OCI-LY1 (cell line): ENCODE results near the gene TTC19.

Experiments
- H2AFZ ChIP-seq: fragments of 200-600 bp; sonication (generic), shearing (Covaris generic); 2 replicates; pipeline ENCODE4 v1.6.0; 2014; ENCODE audit warnings: antibody characterized with exemption, mild to moderate bottlenecking, low read length
- H3F3A ChIP-seq: fragments of 200-600 bp; sonication (generic), shearing (Covaris generic); 2 replicates; pipeline ENCODE4 v1.6.0; 2014; ENCODE audit warnings: mild to moderate bottlenecking, antibody characterized with exemption, low read length, moderate library complexity; ENCODE audit not compliant: insufficient read depth
- H3K27ac ChIP-seq: fragments of 200-600 bp; sonication (generic); 2 replicates; pipeline ENCODE4 v1.5.1; 2014; ENCODE audit warnings: low read length, mixed run types, mild to moderate bottlenecking, low read depth; ENCODE audit not compliant: poor library complexity, severe bottlenecking
- H3K27me3 ChIP-seq: fragments of 200-600 bp; sonication (generic); 2 replicates; pipeline ENCODE4 v1.6.0; 2014; ENCODE audit warnings: antibody characterized with exemption, mild to moderate bottlenecking, low read length, moderate library complexity; ENCODE audit not compliant: insufficient read depth
- H3K36me3 ChIP-seq: fragments of 200-600 bp; sonication (generic); 2 replicates; pipeline ENCODE4 v1.6.1; 2014; ENCODE audit warnings: mild to moderate bottlenecking, antibody characterized with exemption, low read length, moderate library complexity, mixed read lengths; ENCODE audit not compliant: insufficient read depth
- H3K4me1 ChIP-seq: fragments of 200-600 bp; sonication (generic); 2 replicates; pipeline ENCODE4 v1.5.1; 2014; ENCODE audit warnings: mild to moderate bottlenecking, low read length, moderate library complexity; ENCODE audit not compliant: insufficient read depth, severe bottlenecking
- H3K4me2 ChIP-seq: fragments of 200-600 bp; sonication (generic), shearing (Covaris generic); 2 replicates; pipeline ENCODE4 v1.6.1; 2014; ENCODE audit warnings: low read length
- H3K4me3 ChIP-seq: fragments of 200-600 bp; sonication (generic); 2 replicates; pipeline ENCODE4 v1.5.1; 2014; ENCODE audit warnings: low read length, low read depth, mild to moderate bottlenecking, mixed read lengths; ENCODE audit not compliant: poor library complexity, severe bottlenecking
- H3K79me2 ChIP-seq: fragments of 200-600 bp; shearing (Covaris generic); 2 replicates; pipeline ENCODE4 v1.6.1; 2016; ENCODE audit warnings: mixed run types, low read length, mixed read lengths; ENCODE audit not compliant: insufficient read depth
- H3K9ac ChIP-seq: fragments of 200-600 bp; sonication (generic), shearing (Covaris generic); 2 replicates; pipeline ENCODE4 v1.6.1; 2014; ENCODE audit warnings: mild to moderate bottlenecking, low read length, mixed read lengths
- H3K9me2 ChIP-seq: fragments of 200-600 bp; sonication (generic), shearing (Covaris generic); 2 replicates; pipeline ENCODE4 v1.6.1; 2014; ENCODE audit warnings: low read depth, mild to moderate bottlenecking, low read length, mixed read lengths
- H3K9me3 ChIP-seq: fragments of 200-600 bp; shearing (Covaris generic); 2 replicates; pipeline ENCODE4 v1.6.1; 2014; ENCODE audit warnings: low read length, mixed read lengths
- H4K20me1 ChIP-seq: fragments of 200-600 bp; sonication (generic), shearing (Covaris generic); 2 replicates; pipeline ENCODE4 v1.6.0; 2016; ENCODE audit warnings: mild to moderate bottlenecking, low read length; ENCODE audit not compliant: insufficient read depth
- EZH2 ChIP-seq: fragments of 200-600 bp; sonication (generic), shearing (Covaris generic); IDR thresholded peaks from 2 replicates; pipeline ENCODE4 v1.8.0; 2017; ENCODE audit warnings: borderline replicate concordance, mixed run types, mild to moderate bottlenecking, antibody characterized with exemption, low read length, moderate library complexity, mixed read lengths
- TF ChIP-seq, protein P1 (sequence below): fragments of 200-600 bp; sonication (generic), shearing (Covaris generic); IDR thresholded peaks from 2 replicates; pipeline ENCODE4 v1.5.1; 2017; ENCODE audit warnings: mild to moderate bottlenecking, antibody characterized with exemption, low read length, moderate library complexity, mixed read lengths

The TTC19 gene, protein sequence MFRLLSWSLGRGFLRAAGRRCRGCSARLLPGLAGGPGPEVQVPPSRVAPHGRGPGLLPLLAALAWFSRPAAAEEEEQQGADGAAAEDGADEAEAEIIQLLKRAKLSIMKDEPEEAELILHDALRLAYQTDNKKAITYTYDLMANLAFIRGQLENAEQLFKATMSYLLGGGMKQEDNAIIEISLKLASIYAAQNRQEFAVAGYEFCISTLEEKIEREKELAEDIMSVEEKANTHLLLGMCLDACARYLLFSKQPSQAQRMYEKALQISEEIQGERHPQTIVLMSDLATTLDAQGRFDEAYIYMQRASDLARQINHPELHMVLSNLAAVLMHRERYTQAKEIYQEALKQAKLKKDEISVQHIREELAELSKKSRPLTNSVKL

DNA sequence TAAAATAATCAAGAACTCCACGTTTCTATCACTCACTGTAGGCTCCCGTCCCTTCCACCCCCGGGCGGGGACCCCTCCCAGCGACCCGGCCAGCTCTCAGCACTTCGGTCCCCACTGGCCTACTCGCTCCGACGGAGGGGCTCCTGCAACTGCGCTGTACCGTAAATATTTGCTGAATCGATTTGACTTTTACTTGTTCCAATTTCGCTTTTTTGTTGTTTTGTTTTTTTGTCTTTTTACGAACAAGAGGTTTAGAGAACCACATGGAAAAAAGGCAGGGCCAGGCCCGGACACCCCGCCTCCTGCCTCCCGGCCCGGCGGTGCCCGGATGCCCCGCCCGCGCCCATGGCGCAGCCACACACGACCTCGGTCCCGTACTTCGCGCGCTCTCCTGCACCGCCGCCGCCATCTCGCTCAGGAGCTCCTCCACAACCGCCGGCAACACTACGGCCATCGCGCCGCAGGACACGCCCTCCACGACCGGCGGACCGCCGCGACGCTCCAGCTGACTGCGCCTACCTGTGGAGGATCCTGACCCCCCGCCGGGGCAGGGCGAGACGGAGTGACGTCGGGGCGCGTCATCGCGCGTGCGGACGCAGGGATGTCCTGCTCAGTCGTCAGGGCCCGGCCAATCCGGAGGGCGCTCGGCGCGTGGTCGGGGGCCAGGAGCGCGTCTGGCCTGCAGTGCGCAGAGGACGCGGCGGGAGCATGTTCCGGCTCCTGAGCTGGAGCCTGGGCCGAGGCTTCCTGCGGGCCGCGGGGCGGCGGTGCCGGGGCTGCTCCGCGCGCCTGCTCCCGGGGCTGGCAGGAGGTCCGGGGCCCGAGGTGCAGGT, at the start of gene TTC19, which contains the start of gene ZSWIM7:
Gene TTC19 (plus strand): TSS at position 684 of the 833 bp plus-strand sequence. CDS start 25 bp downstream, at position 709.
Gene ZSWIM7 (minus strand): TSS at position 564 of the 833 bp plus-strand sequence. CDS start 110 bp downstream, at position 454.
- H3K27ac ChIP-seq: peak within 1 kb of the TSS; percentile 82
- H3K9ac ChIP-seq: peak within 1 kb of the TSS; percentile 69
- H3K27me3 ChIP-seq: no peaks in the 10 kb centered on the region
- H3K9me2 ChIP-seq: no peaks in the 10 kb centered on the region
- H2AFZ ChIP-seq: no peak within 1 kb of the TSS
- peaks cover 15% of the 10 kb centered on the region for H3K79me2 ChIP-seq
- H3K4me1 ChIP-seq: peaks cover 13% of the 10 kb centered on the region
- H3K4me3 ChIP-seq: peak within 1 kb of the TSS; percentile 70
- TF ChIP-seq, protein P1, sequence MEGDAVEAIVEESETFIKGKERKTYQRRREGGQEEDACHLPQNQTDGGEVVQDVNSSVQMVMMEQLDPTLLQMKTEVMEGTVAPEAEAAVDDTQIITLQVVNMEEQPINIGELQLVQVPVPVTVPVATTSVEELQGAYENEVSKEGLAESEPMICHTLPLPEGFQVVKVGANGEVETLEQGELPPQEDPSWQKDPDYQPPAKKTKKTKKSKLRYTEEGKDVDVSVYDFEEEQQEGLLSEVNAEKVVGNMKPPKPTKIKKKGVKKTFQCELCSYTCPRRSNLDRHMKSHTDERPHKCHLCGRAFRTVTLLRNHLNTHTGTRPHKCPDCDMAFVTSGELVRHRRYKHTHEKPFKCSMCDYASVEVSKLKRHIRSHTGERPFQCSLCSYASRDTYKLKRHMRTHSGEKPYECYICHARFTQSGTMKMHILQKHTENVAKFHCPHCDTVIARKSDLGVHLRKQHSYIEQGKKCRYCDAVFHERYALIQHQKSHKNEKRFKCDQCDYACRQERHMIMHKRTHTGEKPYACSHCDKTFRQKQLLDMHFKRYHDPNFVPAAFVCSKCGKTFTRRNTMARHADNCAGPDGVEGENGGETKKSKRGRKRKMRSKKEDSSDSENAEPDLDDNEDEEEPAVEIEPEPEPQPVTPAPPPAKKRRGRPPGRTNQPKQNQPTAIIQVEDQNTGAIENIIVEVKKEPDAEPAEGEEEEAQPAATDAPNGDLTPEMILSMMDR: no peak
- no peak for TF ChIP-seq EZH2
- peak within 1 kb of the TSS; percentile 76 for H3K4me2 ChIP-seq
- peaks cover 36% of the 10 kb centered on the region for H3K36me3 ChIP-seq
- H4K20me1 ChIP-seq: no peaks in the 10 kb centered on the region
- H3K9me3 ChIP-seq: no peaks in the 10 kb centered on the region; the same call in 1 of the 2 replicates
- H3F3A ChIP-seq: peaks cover 3% of the 10 kb centered on the region; the same call in 1 of the 2 replicates

DNA sequence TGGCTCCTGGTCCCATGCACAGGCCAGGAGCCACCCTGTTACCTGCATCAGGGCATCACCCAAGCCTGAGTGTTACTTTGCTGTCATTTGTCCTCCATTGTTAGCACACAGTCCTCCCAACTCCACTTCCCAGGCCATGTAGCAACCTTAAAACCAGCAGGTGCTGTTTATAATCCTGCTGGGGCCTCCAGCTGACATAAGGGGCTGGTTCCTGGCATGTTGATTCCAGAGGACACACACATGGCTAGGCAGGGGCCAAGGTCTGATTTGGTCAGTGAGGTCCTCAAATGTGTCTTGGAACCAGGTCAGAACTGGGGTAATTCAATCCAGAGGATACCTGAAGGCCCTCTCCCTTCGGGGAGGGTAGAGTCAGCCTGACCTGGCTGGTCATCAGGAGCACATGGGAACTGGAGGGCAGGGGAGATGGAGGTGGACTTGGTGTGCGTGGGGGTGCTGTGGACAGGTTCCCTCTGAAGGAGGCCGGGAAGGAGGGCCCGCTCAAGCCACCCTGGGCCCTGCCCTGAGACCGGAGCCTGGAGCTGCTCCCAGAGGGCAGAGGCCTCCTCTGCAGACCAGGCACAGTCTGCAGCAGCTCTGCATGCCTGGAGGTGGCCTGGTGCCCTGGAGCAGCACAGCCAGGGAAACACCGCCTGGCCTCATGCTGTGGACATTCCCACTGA, 48.1 kb upstream of the TTC19 start:
- no peaks in the 10 kb centered on the region for H3K4me1 ChIP-seq
- H3K79me2 ChIP-seq: no peaks in the 10 kb centered on the region
- H3K9ac ChIP-seq: no peak overlapping the region
- no peaks in the 10 kb centered on the region for H3K9me2 ChIP-seq
- no peaks in the 10 kb centered on the region for H3F3A ChIP-seq
- TF ChIP-seq, protein P1: no peak
- TF ChIP-seq EZH2: no peak
- H3K36me3 ChIP-seq: no peaks in the 10 kb centered on the region
- no peak overlapping the region for H3K27ac ChIP-seq
- no peaks in the 10 kb centered on the region for H3K27me3 ChIP-seq
- no peak overlapping the region for H3K4me2 ChIP-seq
- H2AFZ ChIP-seq: no peak overlapping the region
- no peak overlapping the region for H3K4me3 ChIP-seq
- H3K9me3 ChIP-seq: no peaks in the 10 kb centered on the region
- H4K20me1 ChIP-seq: no peaks in the 10 kb centered on the region

DNA sequence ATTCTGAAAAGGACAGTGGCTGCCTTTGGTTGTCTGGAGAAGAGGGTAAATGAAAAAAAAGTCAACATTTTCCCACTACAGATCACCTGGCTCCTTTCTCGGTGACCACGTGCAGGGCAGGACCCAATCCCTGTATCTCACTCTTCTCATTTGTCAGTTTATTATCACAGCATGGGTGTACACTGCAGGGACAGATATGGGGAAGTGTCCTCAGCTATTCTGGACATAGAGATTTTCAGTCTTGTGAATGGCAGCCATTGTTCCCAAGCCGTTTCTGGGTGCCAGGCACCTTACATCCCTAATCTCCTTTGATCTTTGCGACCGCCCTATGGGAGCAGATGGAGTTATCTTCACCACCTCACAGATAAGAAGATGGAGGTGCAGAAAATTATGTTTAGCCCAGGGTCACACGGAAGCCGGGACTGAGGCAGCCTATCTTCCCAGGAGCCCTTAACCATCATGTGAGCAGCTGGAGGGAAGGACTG, 47.5 kb upstream of the TTC19 start:
- H3K9me3 ChIP-seq: no peaks in the 10 kb centered on the region
- no peaks in the 10 kb centered on the region for H3F3A ChIP-seq
- H3K79me2 ChIP-seq: no peaks in the 10 kb centered on the region
- H3K27ac ChIP-seq: no peak overlapping the region
- no peak overlapping the region for H3K9ac ChIP-seq
- H3K4me3 ChIP-seq: no peak overlapping the region
- no peaks in the 10 kb centered on the region for H3K4me1 ChIP-seq
- no peak overlapping the region for H3K4me2 ChIP-seq
- H3K36me3 ChIP-seq: no peaks in the 10 kb centered on the region
- no peaks in the 10 kb centered on the region for H4K20me1 ChIP-seq
- no peaks in the 10 kb centered on the region for H3K9me2 ChIP-seq
- no peak overlapping the region for H2AFZ ChIP-seq
- H3K27me3 ChIP-seq: peaks cover 1% of the 10 kb centered on the region; the same call in 1 of the 2 replicates
- TF ChIP-seq, protein P1: no peak
- TF ChIP-seq EZH2: no peak
